LoVo (cell line): ENCODE data around the gene CBX2.

Experiments used
- DNase-seq: peaks from one replicate; pipeline ENCODE4 v3.0.0-alpha.2; 2016; ENCODE audit warnings: low spot score

The CBX2 gene

GRCh38 chr17:79829457-79829856, 51.5 kb downstream of the CBX2 start:
- no peak for DNase-seq

- DNase-seq: no peak
Observed at GRCh38 chr17:79830303-79830702, 52.4 kb downstream of the CBX2 start.

GRCh38 chr17:79830763-79831264, 52.9 kb downstream of the CBX2 start:
- DNase-seq: no peak

GRCh38 chr17:79831265-79832217, 53.6 kb downstream of the CBX2 start:
- DNase-seq: no peak

GRCh38 chr17:79832218-79833109, 54.5 kb downstream of the CBX2 start:
- DNase-seq: no peak

GRCh38 chr17:79833110-79833450, 55.1 kb downstream of the CBX2 start:
- DNase-seq: no peak

GRCh38 chr17:79833744-79834564, 56.0 kb downstream of the CBX2 start:
- no peak for DNase-seq

GRCh38 chr17:79834565-79835469, 56.9 kb downstream of the CBX2 start:
- DNase-seq: no peak

- no peak for DNase-seq
Observed at GRCh38 chr17:79835470-79835899, 57.5 kb downstream of the CBX2 start.

GRCh38 chr17:79835953-79836509, 58.1 kb downstream of the CBX2 start:
- DNase-seq: no peak

- DNase-seq: no peak
Observed at GRCh38 chr17:79836510-79836971, 58.6 kb downstream of the CBX2 start.

GRCh38 chr17:79836972-79837887, 59.3 kb downstream of the CBX2 start:
- DNase-seq: no peak
